ENCODE results near the gene LRMDA.

DNA sequence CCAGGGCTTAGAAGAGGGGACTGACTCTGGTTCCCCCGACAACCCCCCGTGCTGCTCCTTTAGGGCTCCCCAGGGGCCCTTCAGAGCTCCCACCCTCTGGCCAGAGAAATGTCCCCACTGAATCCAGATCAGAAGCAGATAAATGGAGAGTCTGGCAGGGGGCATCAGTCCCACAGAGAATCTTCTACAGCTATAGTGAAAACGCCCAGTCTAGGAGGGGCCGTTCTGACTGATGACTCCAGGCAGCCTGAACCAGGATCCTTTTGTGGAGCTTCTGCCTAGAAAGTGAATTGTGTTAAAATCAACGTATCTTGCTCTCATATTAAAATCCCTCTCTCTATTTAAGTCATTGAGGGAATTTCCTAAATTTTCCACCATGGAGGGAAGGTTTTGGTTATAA, 471.4 kb downstream of the LRMDA start:
- TF ChIP-seq POLR2A (IDR thresholded peaks at IDR 0.05; ENCODE audit: low read depth, low read length), result no peak
- TF ChIP-seq, protein P1, sequence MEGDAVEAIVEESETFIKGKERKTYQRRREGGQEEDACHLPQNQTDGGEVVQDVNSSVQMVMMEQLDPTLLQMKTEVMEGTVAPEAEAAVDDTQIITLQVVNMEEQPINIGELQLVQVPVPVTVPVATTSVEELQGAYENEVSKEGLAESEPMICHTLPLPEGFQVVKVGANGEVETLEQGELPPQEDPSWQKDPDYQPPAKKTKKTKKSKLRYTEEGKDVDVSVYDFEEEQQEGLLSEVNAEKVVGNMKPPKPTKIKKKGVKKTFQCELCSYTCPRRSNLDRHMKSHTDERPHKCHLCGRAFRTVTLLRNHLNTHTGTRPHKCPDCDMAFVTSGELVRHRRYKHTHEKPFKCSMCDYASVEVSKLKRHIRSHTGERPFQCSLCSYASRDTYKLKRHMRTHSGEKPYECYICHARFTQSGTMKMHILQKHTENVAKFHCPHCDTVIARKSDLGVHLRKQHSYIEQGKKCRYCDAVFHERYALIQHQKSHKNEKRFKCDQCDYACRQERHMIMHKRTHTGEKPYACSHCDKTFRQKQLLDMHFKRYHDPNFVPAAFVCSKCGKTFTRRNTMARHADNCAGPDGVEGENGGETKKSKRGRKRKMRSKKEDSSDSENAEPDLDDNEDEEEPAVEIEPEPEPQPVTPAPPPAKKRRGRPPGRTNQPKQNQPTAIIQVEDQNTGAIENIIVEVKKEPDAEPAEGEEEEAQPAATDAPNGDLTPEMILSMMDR (conservative IDR thresholded peaks at IDR 0.05; ENCODE audit: low read depth, low read length), result no peak
- TF ChIP-seq RCOR1 (IDR thresholded peaks at IDR 0.05; ENCODE audit: insufficient replicate concordance, low read length), result no peak
- TF ChIP-seq CEBPB (IDR thresholded peaks at IDR 0.05; ENCODE audit: low read depth, low read length), result no peak

Measured in IMR-90 (cell line).